CD14-positive monocyte (primary cell): Measurements from ENCODE around the gene ITPA. TPM values are rescaled to one million over a fixed set of nuclear protein-coding genes. Genes with fewer than 3 reads are reported as not detected.
"Not testable (repeated sequence)": the region's sequence is repeated elsewhere in the genome, so short reads cannot be mapped to it uniquely, and the experiment has no call there.

Experiments
- DNase-seq, 3 donors: peaks; one replicate each; pipeline ENCODE4 v3.0.0-alpha.2; 2011 to 2022
- H2AFZ ChIP-seq: 2 replicates; pipeline ENCODE4 v1.6.0; 2012; ENCODE audit warnings: mild to moderate bottlenecking, low read depth, low read length, inconsistent platforms; ENCODE audit not compliant: insufficient read depth, poor library complexity, severe bottlenecking
- H3K27ac ChIP-seq, 2 donors: 1 replicate in 1 of 2; 2 replicates in 1 of 2; pipeline ENCODE4 v1.5.1; 2012 to 2013; ENCODE audit warnings: low read length in 2 of 2, control low read depth in 1 of 2, inconsistent platforms in 1 of 2, low read depth in 1 of 2, mild to moderate bottlenecking in 1 of 2
- H3K27me3 ChIP-seq, 2 donors: one replicate each; pipeline versions ENCODE4 v1.6.0 to v1.6.1; 2011 to 2013; ENCODE audit warnings: low read length in 2 of 2; ENCODE audit not compliant: control insufficient read depth in 2 of 2, insufficient read depth in 2 of 2
- H3K36me3 ChIP-seq, 2 donors: replicated peaks in 1 of 2; 1 replicate in 1 of 2; 2 replicates in 1 of 2; pipeline versions ENCODE4 v1.5.1 to v1.6.1; 2012 to 2013; ENCODE audit warnings: low read length in 2 of 2, control low read depth in 1 of 2, inconsistent platforms in 1 of 2, mild to moderate bottlenecking in 1 of 2; ENCODE audit not compliant: insufficient read depth in 2 of 2, control insufficient read depth in 1 of 2
- H3K4me1 ChIP-seq, 2 donors: 1 replicate in 1 of 2; 2 replicates in 1 of 2; pipeline versions ENCODE4 v1.5.1 to v1.6.1; 2012 to 2013; ENCODE audit warnings: low read length in 2 of 2, control low read depth in 1 of 2, inconsistent platforms in 1 of 2, mild to moderate bottlenecking in 1 of 2, moderate library complexity in 1 of 2; ENCODE audit not compliant: insufficient read depth in 2 of 2, control insufficient read depth in 1 of 2
- H3K4me2 ChIP-seq: replicated peaks from 2 replicates; pipeline ENCODE3; 2012; ENCODE audit warnings: low read length, moderate library complexity, mild to moderate bottlenecking; ENCODE audit not compliant: poor library complexity, severe bottlenecking; ENCODE audit errors: extremely low read depth
- H3K4me3 ChIP-seq, 3 experiments: fragments of 200-600 bp in 1 of 3; sonication (generic) in 1 of 3; replicated peaks in 1 of 3; 1 replicate in 2 of 3; 2 replicates in 1 of 3; pipeline ENCODE4 v1.5.1; 2011 to 2013; ENCODE audit warnings: low read length in 3 of 3, mild to moderate bottlenecking in 3 of 3, control low read depth in 2 of 3, low read depth in 2 of 3, inconsistent platforms in 1 of 3, moderate library complexity in 1 of 3
- H3K79me2 ChIP-seq: 2 replicates; pipeline ENCODE4 v1.6.0; 2012; ENCODE audit warnings: mild to moderate bottlenecking, control low read depth, inconsistent platforms, low read length, moderate library complexity; ENCODE audit not compliant: insufficient read depth
- H3K9ac ChIP-seq: 2 replicates; pipeline ENCODE4 v1.6.0; 2017; ENCODE audit warnings: low read length, mild to moderate bottlenecking; ENCODE audit not compliant: insufficient read depth, poor library complexity, severe bottlenecking
- H3K9me3 ChIP-seq, 2 donors: replicated peaks in 1 of 2; 1 replicate in 1 of 2; 2 replicates in 1 of 2; pipeline versions ENCODE4 v1.5.1 to v1.6.1; 2012 to 2013; ENCODE audit warnings: low read length in 2 of 2, control low read depth in 1 of 2; ENCODE audit not compliant: control insufficient read depth in 1 of 2, insufficient read depth in 1 of 2
- H4K20me1 ChIP-seq: 2 replicates; pipeline ENCODE4 v1.6.0; 2012; ENCODE audit warnings: mild to moderate bottlenecking, low read length, control low read depth, moderate library complexity; ENCODE audit not compliant: insufficient read depth
- H3K27ac Mint-ChIP-seq, 7 donors: one replicate each; pipeline ENCODE4 v1.8.0; 2020; ENCODE audit warnings: mild to moderate bottlenecking in 7 of 7, mixed read lengths in 7 of 7, moderate library complexity in 6 of 7, inconsistent platforms in 2 of 7
- H3K27me3 Mint-ChIP-seq, 3 donors: one replicate each; pipeline ENCODE4 v1.8.0; 2021 to 2022; ENCODE audit warnings: low read depth in 3 of 3, mild to moderate bottlenecking in 3 of 3, mixed read lengths in 3 of 3, moderate library complexity in 3 of 3, inconsistent platforms in 1 of 3
- H3K36me3 Mint-ChIP-seq, 2 donors: one replicate each; pipeline ENCODE4 v1.8.0; 2020; ENCODE audit warnings: mixed read lengths in 2 of 2, inconsistent platforms in 1 of 2, mild to moderate bottlenecking in 1 of 2
- H3K4me1 Mint-ChIP-seq: one replicate; pipeline ENCODE4 v1.8.0; 2020; ENCODE audit warnings: mild to moderate bottlenecking, mixed read lengths
- H3K4me3 Mint-ChIP-seq, 2 donors: one replicate each; pipeline ENCODE4 v1.8.0; 2020; ENCODE audit warnings: mild to moderate bottlenecking in 2 of 2, mixed read lengths in 2 of 2, moderate library complexity in 1 of 2
- H3K9me3 Mint-ChIP-seq, 7 donors: one replicate each; pipeline ENCODE4 v1.8.0; 2020 to 2022; ENCODE audit warnings: mixed read lengths in 7 of 7, mild to moderate bottlenecking in 6 of 7, moderate library complexity in 6 of 7, inconsistent platforms in 2 of 7
- WGBS: methylation state at CpG from one replicate; pipeline ENCODE4 v1.1.5; 2013; ENCODE audit warnings: missing lambda C conversion rate; ENCODE audit not compliant: insufficient coverage; 5-methylcytosine and 5-hydroxymethylcytosine counted together
- intact Hi-C, 2 donors: fragments of 100-400 bp; cut with micrococcal nuclease; formaldehyde crosslinking; loops; one replicate each; pipeline versions ENCODE4 v1.15.0 to v1.15.1; 2023
- polyA plus RNA-seq, 3 donors: library from polyadenylated mRNA; depleted of rRNA in 1 of 3; unstranded in 2 of 3; stranded (reverse) in 1 of 3; fragments of 300-500 nt in 2 of 3; fragments of >200 nt in 1 of 3; fragmentation: Illumina TruSeq in 2 of 3; gene quantifications; 1 replicate in 2 of 3; 2 replicates in 1 of 3; pipeline ENCODE4 v1.2.3, GENCODE V29; 2012 to 2021
- TF ChIP-seq, protein P1 (sequence below): fragments of 200-600 bp; IDR thresholded peaks from one replicate; pipeline ENCODE4 v1.8.0; 2022; ENCODE audit warnings: antibody characterized with exemption, mild to moderate bottlenecking

ITPA gene
- polyA plus RNA-seq, 3 donors = 39.5 to 62.8 (median 57.0) TPM

DNA sequence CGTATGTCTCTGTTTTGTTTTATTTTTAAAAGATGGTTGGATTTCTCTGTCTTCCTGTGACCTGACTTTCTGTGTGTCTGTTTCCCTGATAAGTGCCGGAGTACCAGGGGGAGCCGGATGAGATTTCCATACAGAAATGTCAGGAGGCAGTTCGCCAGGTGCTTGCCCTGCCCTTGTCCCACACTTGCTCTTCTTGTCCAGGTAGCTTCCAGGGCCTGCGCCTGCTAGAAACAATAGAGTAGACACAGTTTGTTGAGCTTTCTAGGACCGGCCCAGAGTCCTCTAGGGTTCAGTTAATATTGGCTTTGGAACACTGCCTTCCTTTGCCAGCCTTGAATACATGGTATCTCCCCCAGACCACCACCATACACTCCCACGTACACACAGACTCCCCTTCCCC, 3.9 kb downstream of the ITPA start:
- Histone ChIP-seq H3K4me3 (no peak overlapping the region), H3K27ac (no peak overlapping the region), H3K79me2 (peaks cover 37% of the 10 kb centered on the region), H3K36me3 (peaks cover 23 to 40% of the 10 kb centered on the region in 2 donors), H3K4me1 (peaks cover 15 to 19% of the 10 kb centered on the region in 2 donors), H3K4me2 (no peak overlapping the region), H4K20me1 (no peaks in the 10 kb centered on the region), H3K27me3 (no peaks in the 10 kb centered on the region), H3K9me3 (no peaks in the 10 kb centered on the region), H3K9ac (no peak overlapping the region), H2AFZ (no peak overlapping the region)
- H3K4me3 Mint-ChIP-seq = no peak overlapping the region
- peaks cover 19 to 47% of the 10 kb centered on the region in 2 donors for H3K36me3 Mint-ChIP-seq
- DNase-seq = no peak
- H3K9me3 Mint-ChIP-seq = peaks cover 0 to 5% (median 0%) of the 10 kb centered on the region in 7 donors
- intact Hi-C loops = loop anchor here in 1 of 2 donors (10.0 kb wide), 1 partner anchor 102 kb away; no protein-coding TSS in a partner anchor
- peak overlapping the region in 1 of 7 donors; percentile 47 for H3K27ac Mint-ChIP-seq
- H3K4me1 Mint-ChIP-seq = peaks cover 17% of the 10 kb centered on the region
- H3K27me3 Mint-ChIP-seq = peaks cover 0 to 1% (median 0%) of the 10 kb centered on the region in 3 donors
- TF ChIP-seq, protein P1, sequence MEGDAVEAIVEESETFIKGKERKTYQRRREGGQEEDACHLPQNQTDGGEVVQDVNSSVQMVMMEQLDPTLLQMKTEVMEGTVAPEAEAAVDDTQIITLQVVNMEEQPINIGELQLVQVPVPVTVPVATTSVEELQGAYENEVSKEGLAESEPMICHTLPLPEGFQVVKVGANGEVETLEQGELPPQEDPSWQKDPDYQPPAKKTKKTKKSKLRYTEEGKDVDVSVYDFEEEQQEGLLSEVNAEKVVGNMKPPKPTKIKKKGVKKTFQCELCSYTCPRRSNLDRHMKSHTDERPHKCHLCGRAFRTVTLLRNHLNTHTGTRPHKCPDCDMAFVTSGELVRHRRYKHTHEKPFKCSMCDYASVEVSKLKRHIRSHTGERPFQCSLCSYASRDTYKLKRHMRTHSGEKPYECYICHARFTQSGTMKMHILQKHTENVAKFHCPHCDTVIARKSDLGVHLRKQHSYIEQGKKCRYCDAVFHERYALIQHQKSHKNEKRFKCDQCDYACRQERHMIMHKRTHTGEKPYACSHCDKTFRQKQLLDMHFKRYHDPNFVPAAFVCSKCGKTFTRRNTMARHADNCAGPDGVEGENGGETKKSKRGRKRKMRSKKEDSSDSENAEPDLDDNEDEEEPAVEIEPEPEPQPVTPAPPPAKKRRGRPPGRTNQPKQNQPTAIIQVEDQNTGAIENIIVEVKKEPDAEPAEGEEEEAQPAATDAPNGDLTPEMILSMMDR = no peak
- WGBS = 100% methylated on average over 7 of the region's 7 CpGs

DNA sequence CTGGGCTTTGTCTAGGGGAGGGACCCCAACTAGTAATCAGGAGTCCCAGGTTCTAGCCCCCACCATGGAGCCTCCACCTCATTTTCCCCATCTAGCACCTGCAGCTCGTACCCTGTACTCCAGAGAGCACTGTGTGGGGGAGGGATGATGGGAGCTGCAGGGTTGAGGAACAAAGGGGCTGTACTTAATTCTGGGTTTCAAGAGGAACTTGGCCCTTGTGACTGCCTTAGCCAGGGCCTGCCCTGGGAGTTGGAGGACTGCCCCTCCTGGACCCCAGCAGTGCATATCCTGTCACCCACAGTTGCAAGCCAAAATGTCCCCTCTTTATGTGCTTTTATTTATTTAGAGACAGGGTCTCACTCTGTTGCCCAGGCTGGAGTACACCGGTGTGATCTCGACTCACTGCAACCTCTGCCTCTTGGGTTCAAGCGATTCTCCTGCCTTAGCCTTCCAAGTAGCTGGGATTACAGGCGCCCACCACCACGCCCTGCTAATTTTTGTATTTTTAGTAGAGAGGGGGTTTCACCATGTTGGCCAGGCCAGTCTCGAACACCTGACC, 6.1 kb downstream of the ITPA start:
- not testable (repeated sequence) for H4K20me1 ChIP-seq, H3K4me1 ChIP-seq, H3K4me3 Mint-ChIP-seq, H2AFZ ChIP-seq, H3K27me3 ChIP-seq, H3K4me1 Mint-ChIP-seq, H3K9ac ChIP-seq, H3K9me3 Mint-ChIP-seq, H3K27ac ChIP-seq, H3K27me3 Mint-ChIP-seq, H3K4me2 ChIP-seq, H3K4me3 ChIP-seq, DNase-seq, H3K9me3 ChIP-seq
- peaks cover 23 to 53% of the 10 kb centered on the region in 2 donors for H3K36me3 ChIP-seq
- 97% methylated on average over 4 of the region's 7 CpGs for WGBS
- intact Hi-C loops = loop anchor here (5.0 to 10.0 kb wide), 2 partner anchors 97 to 99 kb away; no protein-coding TSS in a partner anchor
- H3K27ac Mint-ChIP-seq = peak overlapping the region in 1 of 7 donors; percentile 35
- H3K79me2 ChIP-seq = peaks cover 25% of the 10 kb centered on the region
- peaks cover 27 to 62% of the 10 kb centered on the region in 2 donors for H3K36me3 Mint-ChIP-seq
